GM12878 (cell line): ENCODE results near the gene OPRL1. TPM values are rescaled to one million over a fixed set of nuclear protein-coding genes. Genes with fewer than 3 reads are reported as not detected.
A peak's percentile ranks its signal among the peaks of the same experiment; 100 is the strongest.

Source experiments
- ATAC-seq: fragments of 200-7000 bp; cut with Tn5 transposase; 3 replicates; pipeline ENCODE4 v1.9.1; 2020; ENCODE audit warnings: mild to moderate bottlenecking, moderate library complexity
- BruUV-seq: library from RNA; stranded (reverse); fragments of 400-500 nt; replicated peaks from 2 replicates; lab custom pipeline; 2021; lab: Mats Ljungman, UMichigan
- CTCF ChIA-PET: fragments of 300-600 bp; sonication (Branson Sonifier 250); formaldehyde crosslinking; extraction: SDS; loops from one replicate; lab custom pipeline; 2021; ENCODE audit warnings: inconsistent platforms; lab: Yijun Ruan, JAX
- POLR2A ChIA-PET: fragments of 350-600 bp; formaldehyde crosslinking; extraction: SDS; loops from one replicate; lab custom pipeline; 2021; ENCODE audit warnings: inconsistent platforms; lab: Charles Lee
- RAD21 ChIA-PET: fragments of 300-600 bp; sonication (Branson Sonifier 250); formaldehyde crosslinking; loops from one replicate; lab custom pipeline; 2023; ENCODE audit warnings: antibody characterized with exemption; ENCODE audit not compliant: unreplicated experiment; lab: Charles Lee
- SMC1A ChIA-PET: fragments of 300-600 bp; sonication (Branson Sonifier 250); formaldehyde crosslinking; loops from one replicate; lab custom pipeline; 2023; ENCODE audit not compliant: unreplicated experiment, uncharacterized antibody; lab: Charles Lee
- DNase-seq: peaks from one replicate; pipeline ENCODE4 v3.0.0-alpha.2; 2011; ENCODE audit warnings: low read depth, low spot score
- FAIRE-seq: peaks from 3 replicates; lab custom pipeline; 2011; peaks lifted over from hg19 to GRCh38; lab: Jason Lieb, UNC
- H2AFZ ChIP-seq: 2 replicates; pipeline ENCODE4 v1.6.0; 2011; ENCODE audit warnings: low read depth, low read length, control low read depth; ENCODE audit not compliant: control insufficient read depth
- H3K27ac ChIP-seq: 2 replicates; pipeline ENCODE4 v1.5.1; 2011; ENCODE audit warnings: control low read depth; ENCODE audit not compliant: control insufficient read depth, insufficient read depth
- H3K27me3 ChIP-seq, 2 experiments: replicated peaks in 1 of 2; 2 replicates each; pipeline versions ENCODE4 v1.6.0 to v1.6.1; 2011; ENCODE audit warnings: low read length in 1 of 2; ENCODE audit not compliant: control insufficient read depth in 2 of 2, insufficient read depth in 2 of 2
- H3K36me3 ChIP-seq, 2 experiments: 2 replicates each; pipeline ENCODE4 v1.5.1; 2011; ENCODE audit warnings: low read length in 1 of 2; ENCODE audit not compliant: control insufficient read depth in 2 of 2, insufficient read depth in 2 of 2
- H3K4me1 ChIP-seq: 2 replicates; pipeline ENCODE4 v1.6.1; 2011; ENCODE audit warnings: mild to moderate bottlenecking, low read length, moderate library complexity, mixed read lengths; ENCODE audit not compliant: control insufficient read depth, insufficient read depth
- H3K4me2 ChIP-seq: 2 replicates; pipeline ENCODE4 v1.6.0; 2011; ENCODE audit warnings: control low read depth; ENCODE audit not compliant: control insufficient read depth, insufficient read depth
- H3K4me3 ChIP-seq: fragments of 200-600 bp; sonication (generic); 2 replicates; pipeline ENCODE4 v1.5.1; 2016
- H3K79me2 ChIP-seq: 2 replicates; pipeline ENCODE4 v1.6.0; 2011; ENCODE audit warnings: low read length; ENCODE audit not compliant: control insufficient read depth, insufficient read depth
- H3K9ac ChIP-seq: 2 replicates; pipeline ENCODE4 v1.8.0; 2011; ENCODE audit warnings: low read length, control low read depth, mixed read lengths; ENCODE audit not compliant: control insufficient read depth, insufficient read depth
- H3K9me3 ChIP-seq: replicated peaks from 3 replicates; pipeline ENCODE4 v1.5.1; 2011; ENCODE audit warnings: mild to moderate bottlenecking, low read length; ENCODE audit not compliant: control insufficient read depth, insufficient read depth
- H4K20me1 ChIP-seq: 2 replicates; pipeline ENCODE4 v1.6.0; 2011; ENCODE audit not compliant: control insufficient read depth, insufficient read depth
- CHD1 ChIP-seq: IDR thresholded peaks from 2 replicates; pipeline ENCODE4 v1.6.1; 2012; ENCODE audit warnings: low read depth, low read length, improper control_type of control experiment
- GABPA ChIP-seq: IDR thresholded peaks from 2 replicates; pipeline ENCODE4 v1.6.1; 2014; ENCODE audit warnings: antibody characterized with exemption, low read depth, mild to moderate bottlenecking, inconsistent platforms
- MEF2B ChIP-seq: fragments of 450-650 bp; IDR thresholded peaks from 2 replicates; pipeline ENCODE4 v1.6.1; 2018; ENCODE audit warnings: mild to moderate bottlenecking, moderate library complexity; ENCODE audit not compliant: partially characterized antibody, poor library complexity, severe bottlenecking
- POLR2AphosphoS2 ChIP-seq: IDR thresholded peaks from 2 replicates; pipeline ENCODE4 v1.6.1; 2011; ENCODE audit warnings: low read depth, mild to moderate bottlenecking, low read length, improper control_type of control experiment, moderate library complexity
- RAD51 ChIP-seq: fragments of 450-650 bp; IDR thresholded peaks from 2 replicates; pipeline ENCODE4 v1.6.1; 2016; ENCODE audit warnings: moderate library complexity, mild to moderate bottlenecking, inconsistent platforms
- ZZZ3 ChIP-seq: IDR thresholded peaks from 2 replicates; pipeline ENCODE4 v1.6.1; 2011; ENCODE audit warnings: low read depth; ENCODE audit not compliant: control insufficient read depth, insufficient read length
- WGBS: methylation state at CpG from one replicate; pipeline ENCODE4 v1.1.6; 2016; ENCODE audit warnings: low lambda C conversion rate; ENCODE audit not compliant: insufficient replicate concordance, insufficient coverage; ENCODE audit errors: missing lambda C conversion rate; 5-methylcytosine and 5-hydroxymethylcytosine counted together
- in situ Hi-C: fragments of 300-500 bp; cut with MboI; formaldehyde crosslinking; loops from 9 replicates; pipeline ENCODE4 v1.14.3; 2018; ENCODE audit warnings: mixed read lengths
- intact Hi-C: fragments of 100-400 bp; cut with micrococcal nuclease; formaldehyde crosslinking; loops from one replicate; pipeline ENCODE4 v1.14.2; 2022; ENCODE audit not compliant: unreplicated experiment
- microRNA-seq: library from miRNA; unstranded; fragments of <30 nt; microRNA quantifications from one replicate; pipeline ENCODE4, GENCODE V29; 2018
- polyA plus RNA-seq, 11 experiments: library from polyadenylated mRNA; depleted of rRNA in 4 of 11; unstranded in 6 of 11; stranded (reverse) in 5 of 11; fragments of >200 nt; fragmentation: Nextera tagmentation in 4 of 11; fragmentation: Illumina TruSeq in 1 of 11; extraction: Ambion mirVana in 4 of 11; extraction: Trizol in 1 of 11; gene quantifications; 1 replicate in 1 of 11; 2 replicates in 10 of 11; pipeline versions ENCODE4 v1.2.1 to v1.2.3, GENCODE V29; 2011 to 2016; ENCODE audit warnings: inconsistent platforms in 2 of 11, missing spikeins in 2 of 11, low read depth in 1 of 11
- small RNA-seq: library from RNA; depleted of rRNA; stranded (forward); fragments of <200 nt; gene quantifications from one replicate; pipeline ENCODE3, GENCODE V24; 2014
- total RNA-seq, 4 experiments: library from RNA; depleted of rRNA in 3 of 4; stranded (reverse); fragments of >200 nt in 3 of 4; fragmentation: Illumina TruSeq in 1 of 4; extraction: Trizol in 1 of 4; gene quantifications; 2 replicates each; pipeline versions ENCODE4 v1.2.1 to v1.2.3, GENCODE V29; 2013 to 2021
- TF ChIP-seq, protein P1 (sequence below): fragments of 450-650 bp; IDR thresholded peaks from 2 replicates; pipeline ENCODE4 v1.6.1; 2017; ENCODE audit warnings: antibody characterized with exemption, mild to moderate bottlenecking, moderate library complexity
- TF ChIP-seq, protein P2 (sequence below): fragments of 450-650 bp; IDR thresholded peaks from 2 replicates; pipeline ENCODE4 v1.6.1; 2016; ENCODE audit warnings: mild to moderate bottlenecking

The OPRL1 gene
- total and polyA plus RNA-seq, 10 of the 15 experiments (the other 5 are each of a cell fraction or from before 2014, with no cell fraction given) = 0.04 to 0.41 (median 0.24) TPM; not detected in 1

DNA sequence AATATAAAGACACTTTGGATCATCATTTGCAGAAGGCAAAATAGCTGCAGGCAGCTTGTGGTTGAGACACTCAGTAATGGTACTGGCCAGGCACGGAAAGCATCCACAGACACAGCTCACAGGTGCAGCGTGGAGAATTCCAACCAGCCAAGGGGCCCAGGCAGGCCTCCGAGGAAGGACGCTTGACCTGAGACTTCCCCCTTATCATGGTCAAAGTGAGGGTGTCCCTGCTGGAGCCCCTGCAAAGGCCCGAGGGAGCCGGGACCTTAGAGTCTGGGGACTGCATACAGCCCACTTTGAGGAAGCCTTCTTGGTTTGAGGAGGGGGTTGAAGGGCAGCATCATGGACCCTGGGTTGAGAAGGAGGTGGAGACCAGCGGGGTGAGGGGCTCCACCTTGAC lies 69.3 kb downstream of the OPRL1 start (continued):
- TF ChIP-seq, protein P1, sequence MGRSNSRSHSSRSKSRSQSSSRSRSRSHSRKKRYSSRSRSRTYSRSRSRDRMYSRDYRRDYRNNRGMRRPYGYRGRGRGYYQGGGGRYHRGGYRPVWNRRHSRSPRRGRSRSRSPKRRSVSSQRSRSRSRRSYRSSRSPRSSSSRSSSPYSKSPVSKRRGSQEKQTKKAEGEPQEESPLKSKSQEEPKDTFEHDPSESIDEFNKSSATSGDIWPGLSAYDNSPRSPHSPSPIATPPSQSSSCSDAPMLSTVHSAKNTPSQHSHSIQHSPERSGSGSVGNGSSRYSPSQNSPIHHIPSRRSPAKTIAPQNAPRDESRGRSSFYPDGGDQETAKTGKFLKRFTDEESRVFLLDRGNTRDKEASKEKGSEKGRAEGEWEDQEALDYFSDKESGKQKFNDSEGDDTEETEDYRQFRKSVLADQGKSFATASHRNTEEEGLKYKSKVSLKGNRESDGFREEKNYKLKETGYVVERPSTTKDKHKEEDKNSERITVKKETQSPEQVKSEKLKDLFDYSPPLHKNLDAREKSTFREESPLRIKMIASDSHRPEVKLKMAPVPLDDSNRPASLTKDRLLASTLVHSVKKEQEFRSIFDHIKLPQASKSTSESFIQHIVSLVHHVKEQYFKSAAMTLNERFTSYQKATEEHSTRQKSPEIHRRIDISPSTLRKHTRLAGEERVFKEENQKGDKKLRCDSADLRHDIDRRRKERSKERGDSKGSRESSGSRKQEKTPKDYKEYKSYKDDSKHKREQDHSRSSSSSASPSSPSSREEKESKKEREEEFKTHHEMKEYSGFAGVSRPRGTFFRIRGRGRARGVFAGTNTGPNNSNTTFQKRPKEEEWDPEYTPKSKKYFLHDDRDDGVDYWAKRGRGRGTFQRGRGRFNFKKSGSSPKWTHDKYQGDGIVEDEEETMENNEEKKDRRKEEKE = no peak
- no peak for TF ChIP-seq GABPA
- TF ChIP-seq CHD1 = no peak

DNA sequence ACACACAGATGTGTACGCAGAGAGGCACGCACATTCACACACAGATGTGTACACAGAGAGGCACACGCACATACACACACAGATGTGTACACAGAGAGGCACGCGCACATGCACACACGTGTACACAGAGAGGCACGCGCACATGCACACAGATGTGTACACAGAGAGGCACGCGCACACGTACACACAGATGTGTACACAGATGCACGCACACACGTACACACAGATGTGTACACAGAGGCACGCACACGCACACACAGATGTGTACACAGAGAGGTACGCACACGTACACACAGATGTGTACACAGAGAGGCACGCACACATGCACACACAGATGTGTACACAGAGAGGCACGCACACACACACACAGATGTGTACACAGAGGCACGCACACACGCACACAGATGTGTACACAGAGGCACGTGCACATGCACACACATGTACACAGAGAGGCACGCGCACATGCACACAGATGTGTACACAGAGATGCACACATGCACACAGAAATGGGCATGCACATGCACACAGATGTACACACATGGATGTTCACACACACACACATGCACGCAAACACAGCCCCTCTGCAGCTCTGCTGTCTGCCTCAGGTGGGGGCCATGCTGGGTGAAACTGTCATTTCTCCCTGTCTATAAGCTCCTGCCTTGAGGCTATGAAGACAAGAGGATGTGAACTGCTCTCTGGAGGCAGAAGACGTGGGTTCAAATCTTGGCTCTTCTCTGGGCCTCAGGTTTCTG lies 70.1 kb downstream of the OPRL1 start:
- CTCF ChIA-PET = no interaction called here
- TF ChIP-seq POLR2AphosphoS2 (no peak), RAD51 (no peak), MEF2B (no peak), ZZZ3 (no peak)
- TF ChIP-seq, protein P2, sequence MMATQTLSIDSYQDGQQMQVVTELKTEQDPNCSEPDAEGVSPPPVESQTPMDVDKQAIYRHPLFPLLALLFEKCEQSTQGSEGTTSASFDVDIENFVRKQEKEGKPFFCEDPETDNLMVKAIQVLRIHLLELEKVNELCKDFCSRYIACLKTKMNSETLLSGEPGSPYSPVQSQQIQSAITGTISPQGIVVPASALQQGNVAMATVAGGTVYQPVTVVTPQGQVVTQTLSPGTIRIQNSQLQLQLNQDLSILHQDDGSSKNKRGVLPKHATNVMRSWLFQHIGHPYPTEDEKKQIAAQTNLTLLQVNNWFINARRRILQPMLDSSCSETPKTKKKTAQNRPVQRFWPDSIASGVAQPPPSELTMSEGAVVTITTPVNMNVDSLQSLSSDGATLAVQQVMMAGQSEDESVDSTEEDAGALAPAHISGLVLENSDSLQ = no peak
- TF ChIP-seq, all 136 proteins: peak for 0
- Histone ChIP-seq H3K79me2 (no peaks in the 10 kb centered on the region), H3K4me1 (no peaks in the 10 kb centered on the region), H3K27ac (no peak overlapping the region), H3K9me3 (peaks cover 5% of the 10 kb centered on the region; the same call in 2 of the 3 replicates), H3K27me3 (no peaks in the 10 kb centered on the region), H2AFZ (no peak overlapping the region), H3K36me3 (no peaks in the 10 kb centered on the region), H3K9ac (no peak overlapping the region), H3K4me2 (no peak overlapping the region), H3K4me3 (no peak overlapping the region), H4K20me1 (no peaks in the 10 kb centered on the region)
- DNase-seq (no peak), FAIRE-seq (no peak), ATAC-seq (no peak)
- POLR2A ChIA-PET = no interaction called here
- WGBS = 76% methylated on average over 25 of the region's 26 CpGs
- intact Hi-C loops (no loop called here), in situ Hi-C loops (no loop called here)
- SMC1A ChIA-PET = no interaction called here
- BruUV-seq = no TSS peak
- RAD21 ChIA-PET = no interaction called here

Small RNA genes within 50 kb of the gene (microRNA-seq; reads per million reads assigned to microRNA genes)
- gene MIR6813 = 2.4 reads per million, percentile 9 among the genes with 10 or more reads in this experiment

Small RNA genes within 50 kb of the gene (small RNA-seq; reads per million reads assigned to genes)
- not detected for gene AL355803.1
- gene MIR6813 = 0.31 reads per million

Other genes with a start within 250 kb of the OPRL1 start
Only the 7 nearest of the 16 such genes appear.
- gene C20orf204, start 43.9 kb upstream of the OPRL1 start, total RNA-seq (2014; rRNA removed) = 32.4 and 39.5 TPM in 2 replicates
- 3.6 and 4.4 TPM in 2 replicates for gene C20orf204, start 43.9 kb upstream of the OPRL1 start, total RNA-seq (2014; rRNA removed; fragmentation: Illumina TruSeq; extraction: Trizol)
- 49.1 and 56.0 TPM in 2 replicates for gene C20orf204, start 43.9 kb upstream of the OPRL1 start, total RNA-seq (2021)
- gene C20orf204, start 43.9 kb upstream of the OPRL1 start, polyA plus RNA-seq (2011; rRNA removed) = 2.9 and 6.9 TPM in 2 replicates
- 0.48 and 1.6 TPM in 2 replicates for gene C20orf204, start 43.9 kb upstream of the OPRL1 start, polyA plus RNA-seq (2014; fragmentation: Illumina TruSeq; extraction: Trizol)
- gene C20orf204, start 43.9 kb upstream of the OPRL1 start, polyA plus RNA-seq (2014; fragmentation: Nextera tagmentation; extraction: Ambion mirVana) = under 1 TPM; 0.24 to 0.38 TPM
- gene C20orf204, start 43.9 kb upstream of the OPRL1 start, polyA plus RNA-seq (2014; rRNA removed) = 37.1 and 42.9 TPM in 2 replicates
- 10 to 100 TPM; 17.9 to 20.4 TPM for gene C20orf204, start 43.9 kb upstream of the OPRL1 start, polyA plus RNA-seq (2016; fragmentation: Nextera tagmentation; extraction: Ambion mirVana)
- gene SOX18, start 30.4 kb upstream of the OPRL1 start, total RNA-seq (2014; rRNA removed) = 0.16 and 0.28 TPM in 2 replicates
- gene SOX18, start 30.4 kb upstream of the OPRL1 start, total RNA-seq (2014; rRNA removed; fragmentation: Illumina TruSeq; extraction: Trizol) = 0.09 TPM in 2 replicates
- gene SOX18, start 30.4 kb upstream of the OPRL1 start, total RNA-seq (2021) = 5.6 TPM in 2 replicates
- 0.24 and 0.53 TPM in 2 replicates for gene SOX18, start 30.4 kb upstream of the OPRL1 start, polyA plus RNA-seq (2011; rRNA removed)
- not detected in 2 replicates for gene SOX18, start 30.4 kb upstream of the OPRL1 start, polyA plus RNA-seq (2014; fragmentation: Illumina TruSeq; extraction: Trizol)
- gene SOX18, start 30.4 kb upstream of the OPRL1 start, polyA plus RNA-seq (2014; fragmentation: Nextera tagmentation; extraction: Ambion mirVana) = under 1 TPM; 0.05 TPM
- gene SOX18, start 30.4 kb upstream of the OPRL1 start, polyA plus RNA-seq (2014; rRNA removed) = 2.1 and 2.2 TPM in 2 replicates
- gene SOX18, start 30.4 kb upstream of the OPRL1 start, polyA plus RNA-seq (2016; fragmentation: Nextera tagmentation; extraction: Ambion mirVana) = not detected
- gene TCEA2, start 16.9 kb upstream of the OPRL1 start, total RNA-seq (2014; rRNA removed) = 13.4 and 17.2 TPM in 2 replicates
- gene TCEA2, start 16.9 kb upstream of the OPRL1 start, total RNA-seq (2014; rRNA removed; fragmentation: Illumina TruSeq; extraction: Trizol) = 8.8 and 9.3 TPM in 2 replicates
- 38.0 and 42.5 TPM in 2 replicates for gene TCEA2, start 16.9 kb upstream of the OPRL1 start, total RNA-seq (2021)
- gene TCEA2, start 16.9 kb upstream of the OPRL1 start, polyA plus RNA-seq (2011; rRNA removed) = 11.4 and 13.2 TPM in 2 replicates
- 2.8 and 10.8 TPM in 2 replicates for gene TCEA2, start 16.9 kb upstream of the OPRL1 start, polyA plus RNA-seq (2014; fragmentation: Illumina TruSeq; extraction: Trizol)
- gene TCEA2, start 16.9 kb upstream of the OPRL1 start, polyA plus RNA-seq (2014; fragmentation: Nextera tagmentation; extraction: Ambion mirVana) = 10 to 100 TPM in 1 of 2 experiments, 1 to 10 TPM in 1; 3.4 to 12.3 TPM
- 17.8 and 26.0 TPM in 2 replicates for gene TCEA2, start 16.9 kb upstream of the OPRL1 start, polyA plus RNA-seq (2014; rRNA removed)
- 10 to 100 TPM; 21.2 to 22.0 TPM for gene TCEA2, start 16.9 kb upstream of the OPRL1 start, polyA plus RNA-seq (2016; fragmentation: Nextera tagmentation; extraction: Ambion mirVana)
- 56.0 and 62.4 TPM in 2 replicates for gene RGS19, start 564 bp upstream of the OPRL1 start, total RNA-seq (2014; rRNA removed)
- 15.2 and 15.3 TPM in 2 replicates for gene RGS19, start 564 bp upstream of the OPRL1 start, total RNA-seq (2014; rRNA removed; fragmentation: Illumina TruSeq; extraction: Trizol)
- 47.1 and 51.0 TPM in 2 replicates for gene RGS19, start 564 bp upstream of the OPRL1 start, total RNA-seq (2021)
- 22.6 and 34.7 TPM in 2 replicates for gene RGS19, start 564 bp upstream of the OPRL1 start, polyA plus RNA-seq (2011; rRNA removed)
- 4.7 and 9.6 TPM in 2 replicates for gene RGS19, start 564 bp upstream of the OPRL1 start, polyA plus RNA-seq (2014; fragmentation: Illumina TruSeq; extraction: Trizol)
- 1 to 10 TPM in 1 of 2 experiments, under 1 TPM in 1; 0.82 to 3.3 TPM for gene RGS19, start 564 bp upstream of the OPRL1 start, polyA plus RNA-seq (2014; fragmentation: Nextera tagmentation; extraction: Ambion mirVana)
- 61.4 and 64.3 TPM in 2 replicates for gene RGS19, start 564 bp upstream of the OPRL1 start, polyA plus RNA-seq (2014; rRNA removed)
- gene RGS19, start 564 bp upstream of the OPRL1 start, polyA plus RNA-seq (2016; fragmentation: Nextera tagmentation; extraction: Ambion mirVana) = 10 to 100 TPM; 45.0 to 53.5 TPM
- not detected in 2 replicates for gene LKAAEAR1, start 4.3 kb downstream of the OPRL1 start, total RNA-seq (2014; rRNA removed)
- not detected in 2 replicates for gene LKAAEAR1, start 4.3 kb downstream of the OPRL1 start, total RNA-seq (2014; rRNA removed; fragmentation: Illumina TruSeq; extraction: Trizol)
- gene LKAAEAR1, start 4.3 kb downstream of the OPRL1 start, total RNA-seq (2021) = not detected in 2 replicates
- gene LKAAEAR1, start 4.3 kb downstream of the OPRL1 start, polyA plus RNA-seq (2011; rRNA removed) = not detected in 2 replicates
- gene LKAAEAR1, start 4.3 kb downstream of the OPRL1 start, polyA plus RNA-seq (2014; fragmentation: Illumina TruSeq; extraction: Trizol) = not detected in 2 replicates
- not detected for gene LKAAEAR1, start 4.3 kb downstream of the OPRL1 start, polyA plus RNA-seq (2014; fragmentation: Nextera tagmentation; extraction: Ambion mirVana)
- not detected in 2 replicates for gene LKAAEAR1, start 4.3 kb downstream of the OPRL1 start, polyA plus RNA-seq (2014; rRNA removed)
- gene LKAAEAR1, start 4.3 kb downstream of the OPRL1 start, polyA plus RNA-seq (2016; fragmentation: Nextera tagmentation; extraction: Ambion mirVana) = not detected
- not detected in 2 replicates for gene NPBWR2, start 27.5 kb downstream of the OPRL1 start, total RNA-seq (2014; rRNA removed)
- not detected in 2 replicates for gene NPBWR2, start 27.5 kb downstream of the OPRL1 start, total RNA-seq (2014; rRNA removed; fragmentation: Illumina TruSeq; extraction: Trizol)
- gene NPBWR2, start 27.5 kb downstream of the OPRL1 start, total RNA-seq (2021) = not detected in 2 replicates
- gene NPBWR2, start 27.5 kb downstream of the OPRL1 start, polyA plus RNA-seq (2011; rRNA removed) = not detected in 2 replicates
- gene NPBWR2, start 27.5 kb downstream of the OPRL1 start, polyA plus RNA-seq (2014; fragmentation: Illumina TruSeq; extraction: Trizol) = not detected in 2 replicates
- not detected for gene NPBWR2, start 27.5 kb downstream of the OPRL1 start, polyA plus RNA-seq (2014; fragmentation: Nextera tagmentation; extraction: Ambion mirVana)
- not detected in 2 replicates for gene NPBWR2, start 27.5 kb downstream of the OPRL1 start, polyA plus RNA-seq (2014; rRNA removed)
- not detected for gene NPBWR2, start 27.5 kb downstream of the OPRL1 start, polyA plus RNA-seq (2016; fragmentation: Nextera tagmentation; extraction: Ambion mirVana)
- not detected in 2 replicates for gene MYT1, start 84.4 kb downstream of the OPRL1 start, total RNA-seq (2014; rRNA removed)
- not detected in 2 replicates for gene MYT1, start 84.4 kb downstream of the OPRL1 start, total RNA-seq (2014; rRNA removed; fragmentation: Illumina TruSeq; extraction: Trizol)
- not detected in 2 replicates for gene MYT1, start 84.4 kb downstream of the OPRL1 start, total RNA-seq (2021)
- 0.10 and 0.16 TPM in 2 replicates for gene MYT1, start 84.4 kb downstream of the OPRL1 start, polyA plus RNA-seq (2011; rRNA removed)
- gene MYT1, start 84.4 kb downstream of the OPRL1 start, polyA plus RNA-seq (2014; fragmentation: Illumina TruSeq; extraction: Trizol) = 0.01 TPM in 1 of 2 replicates, not detected in the other
- not detected for gene MYT1, start 84.4 kb downstream of the OPRL1 start, polyA plus RNA-seq (2014; fragmentation: Nextera tagmentation; extraction: Ambion mirVana)
- not detected in 2 replicates for gene MYT1, start 84.4 kb downstream of the OPRL1 start, polyA plus RNA-seq (2014; rRNA removed)
- not detected for gene MYT1, start 84.4 kb downstream of the OPRL1 start, polyA plus RNA-seq (2016; fragmentation: Nextera tagmentation; extraction: Ambion mirVana)